Hepatocyte (in vitro differentiated cells): ENCODE data around the gene TJP2.

ENCODE experiments used
- CTCF ChIP-seq: fragments of 200-600 bp; sonication (generic); IDR thresholded peaks from 2 replicates; pipeline ENCODE4 v1.5.1; 2016; ENCODE audit warnings: antibody characterized with exemption, mild to moderate bottlenecking; ENCODE audit not compliant: poor library complexity
- EZH2 ChIP-seq: fragments of 200-600 bp; sonication (generic); IDR thresholded peaks from 2 replicates; pipeline ENCODE4 v1.6.1; 2016; ENCODE audit warnings: antibody characterized with exemption, mild to moderate bottlenecking, borderline replicate concordance
- EZH2phosphoT487 ChIP-seq: fragments of 200-600 bp; sonication (generic); IDR thresholded peaks from one replicate; pipeline ENCODE4 v1.6.1; 2018; ENCODE audit warnings: antibody characterized with exemption, mild to moderate bottlenecking, low read depth, moderate library complexity; ENCODE audit not compliant: unreplicated experiment, severe bottlenecking

- TF ChIP-seq CTCF, result no peak
- no peak for TF ChIP-seq EZH2
- TF ChIP-seq EZH2phosphoT487, result no peak
Observed at GRCh38 chr9:69191231-69191630, 17.2 kb downstream of the TJP2 start.
